HEK293 (cell line): ENCODE data around the gene SMPD4.

Source experiments
- ATF2 ChIP-seq: fragments of 450-650 bp; formaldehyde crosslinking; IDR thresholded peaks from 2 replicates; pipeline ENCODE4 v1.5.1; 2016; ENCODE audit warnings: missing biosample characterization, missing genetic modification characterization, low read depth
- CTCF ChIP-seq: fragments of 450-650 bp; formaldehyde crosslinking; IDR thresholded peaks from 2 replicates; pipeline ENCODE4 v1.5.1; 2016; ENCODE audit warnings: missing biosample characterization, missing genetic modification characterization
- INSM2 ChIP-seq: fragments of 450-650 bp; formaldehyde crosslinking; IDR thresholded peaks from 2 replicates; pipeline ENCODE4 v1.5.1; 2016; ENCODE audit warnings: missing biosample characterization, missing genetic modification characterization
- PBX3 ChIP-seq: sonication (generic); formaldehyde crosslinking; IDR thresholded peaks from 2 replicates; pipeline ENCODE4 v1.8.1; 2022; ENCODE audit warnings: mild to moderate bottlenecking, moderate library complexity, missing genetic modification reagents
- TCF7L2 ChIP-seq: IDR thresholded peaks from 2 replicates; pipeline ENCODE4 v1.6.1; 2011; ENCODE audit warnings: low read depth, mild to moderate bottlenecking, inconsistent platforms, low read length, moderate library complexity, borderline replicate concordance
- ZBTB1 ChIP-seq: fragments of 450-650 bp; formaldehyde crosslinking; IDR thresholded peaks from 2 replicates; pipeline ENCODE4 v1.5.1; 2016; ENCODE audit warnings: missing biosample characterization, missing genetic modification characterization
- ZNF140 ChIP-seq: fragments of 450-650 bp; formaldehyde crosslinking; IDR thresholded peaks from 2 replicates; pipeline ENCODE4 v1.5.1; 2016; ENCODE audit warnings: missing biosample characterization, missing genetic modification characterization
- ZNF18 ChIP-seq: fragments of 450-650 bp; formaldehyde crosslinking; IDR thresholded peaks from 2 replicates; pipeline ENCODE4 v1.5.1; 2016; ENCODE audit warnings: missing biosample characterization, missing genetic modification characterization
- ZNF639 ChIP-seq: fragments of 450-650 bp; formaldehyde crosslinking; IDR thresholded peaks from 2 replicates; pipeline ENCODE4 v1.5.1; 2016; ENCODE audit warnings: missing biosample characterization, missing genetic modification characterization

- TF ChIP-seq ZNF140: no peak
- no peak for TF ChIP-seq PBX3 (CRISPR knock-in tag)
- TF ChIP-seq INSM2: no peak
- no peak for TF ChIP-seq TCF7L2
- TF ChIP-seq CTCF (tag by site-specific recombination): no peak
- TF ChIP-seq ZBTB1 (tag by site-specific recombination): no peak
- no peak for TF ChIP-seq ZNF639 (tag by site-specific recombination)
- TF ChIP-seq ATF2: no peak
- no peak for TF ChIP-seq ZNF18
These were observed 30.9 kb downstream of the SMPD4 start for GRCh38 chr2:130150181-130151144.
